Stimulated activated CD4-positive, alpha-beta T cell treated with anti-CD3 and anti-CD28 coated beads, Interleukin-12 subunit alpha, Interleukin-12 subunit beta, amount 100 ng/mL, for 24 hours (primary cell): Measurements from ENCODE around the gene FAM168B.

Experiments
- DNase-seq, 2 experiments: peaks; one replicate each; pipeline ENCODE4 v3.0.0-alpha.2; 2020; ENCODE audit warnings: low read depth in 2 of 2

FAM168B gene

DNA sequence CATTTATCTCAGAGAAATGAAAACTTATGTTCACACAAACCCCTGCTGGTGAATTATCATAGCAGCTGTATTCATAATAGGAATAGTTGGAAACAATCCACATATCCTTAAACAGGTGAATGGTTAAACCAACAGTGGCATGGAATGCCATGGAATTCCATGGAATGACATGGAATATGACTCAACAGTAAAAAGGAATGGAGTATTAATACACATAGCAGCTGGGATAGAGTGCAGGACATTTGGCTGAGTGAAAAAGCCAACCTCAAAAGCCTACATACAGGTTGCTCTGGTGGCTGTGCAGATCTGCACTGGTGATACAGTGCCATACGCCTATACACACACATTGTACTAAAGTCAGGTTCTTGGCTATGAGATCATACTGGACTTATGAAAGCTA, 69.5 kb downstream of the FAM168B start:
- DNase-seq, result no peak

- no peak for DNase-seq
Observed at GRCh38 chr2:131022731-131023130, 70.5 kb downstream of the FAM168B start.

- DNase-seq, result no peak
Observed at GRCh38 chr2:131016826-131017741, 76.2 kb downstream of the FAM168B start.

GRCh38 chr2:131015764-131016163, 77.5 kb downstream of the FAM168B start:
- DNase-seq, result no peak

GRCh38 chr2:131014141-131014540, 79.1 kb downstream of the FAM168B start:
- no peak for DNase-seq

GRCh38 chr2:131011486-131011885, 81.8 kb downstream of the FAM168B start:
- no peak for DNase-seq

DNA sequence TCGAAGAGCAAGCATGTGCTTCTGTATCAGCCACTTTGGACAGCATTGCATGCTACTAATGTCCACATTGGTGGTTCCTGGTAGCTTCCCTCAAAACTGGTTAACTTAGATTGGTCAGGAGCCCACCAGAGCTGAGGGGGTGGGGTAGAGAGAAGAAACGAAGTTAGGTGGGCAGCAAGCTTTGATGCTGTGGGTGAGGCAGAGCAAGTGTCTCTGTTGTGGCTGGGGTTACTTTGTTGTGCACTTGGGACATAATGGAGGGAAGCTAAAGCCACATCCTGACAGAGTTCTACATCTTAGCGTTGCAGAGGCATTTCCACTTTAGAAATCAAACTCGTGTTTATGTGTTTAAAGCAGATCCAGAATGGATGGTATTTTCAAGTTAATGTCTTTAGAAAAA, 82.7 kb downstream of the FAM168B start:
- no peak for DNase-seq

GRCh38 chr2:131009713-131010475, 83.4 kb downstream of the FAM168B start:
- no peak for DNase-seq

- DNase-seq, result no peak
Observed at GRCh38 chr2:131008967-131009366, 84.3 kb downstream of the FAM168B start.

DNA sequence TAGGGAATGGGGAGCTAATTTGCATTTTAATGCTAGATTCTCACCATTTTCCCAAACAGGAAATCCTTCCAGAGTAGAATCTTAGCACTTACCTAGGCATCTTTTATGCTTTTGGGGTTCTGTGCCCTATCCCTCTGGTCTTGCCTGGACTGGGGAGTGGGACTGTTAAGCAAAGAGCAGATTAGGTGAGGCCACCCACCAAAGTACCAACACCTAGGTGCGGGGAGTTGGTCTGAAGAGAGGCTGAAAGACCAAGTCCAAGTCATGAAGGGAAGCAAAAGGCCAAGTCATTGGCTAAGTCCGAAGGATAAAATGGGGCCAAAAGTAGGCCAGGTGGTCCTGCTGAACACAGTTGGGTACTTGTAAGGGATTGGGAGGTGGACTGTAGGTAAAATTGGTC, 86.7 kb downstream of the FAM168B start:
- no peak for DNase-seq

DNA sequence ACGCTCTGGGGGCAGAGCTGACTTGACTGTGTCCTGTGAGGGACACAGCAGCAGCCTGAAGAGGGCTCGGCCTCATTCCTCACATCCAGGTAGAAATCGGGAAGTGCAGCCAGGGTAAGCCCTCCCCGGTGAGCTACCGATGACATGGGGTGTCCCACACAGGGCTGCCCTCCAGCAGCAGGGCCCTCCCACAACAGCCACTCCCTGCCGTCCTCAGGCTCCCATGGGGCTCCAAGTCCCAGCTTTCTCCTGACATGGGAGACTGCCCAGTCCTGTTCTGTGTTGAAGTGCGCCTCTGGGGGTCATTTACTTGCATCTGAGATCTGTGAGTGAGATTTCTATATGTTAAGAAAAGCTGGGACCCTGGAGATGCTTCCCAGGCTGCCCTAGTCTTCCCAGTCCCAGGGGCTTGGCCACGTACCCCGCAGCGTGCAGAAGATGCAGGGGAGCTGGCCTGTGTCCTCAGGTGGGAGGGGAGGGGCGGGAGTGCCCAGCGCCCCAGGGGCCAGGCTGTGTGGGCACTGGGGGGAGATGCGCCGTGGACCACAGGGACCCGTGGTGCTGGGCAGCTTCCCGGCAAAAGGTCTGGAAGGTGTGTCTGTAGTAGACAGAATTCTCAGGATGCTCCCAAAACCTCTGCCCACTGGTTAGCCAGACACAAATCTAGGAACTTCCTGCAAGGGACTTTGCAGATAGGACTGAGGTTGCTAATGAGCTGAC, 87.9 kb downstream of the FAM168B start:
- no peak for DNase-seq

DNA sequence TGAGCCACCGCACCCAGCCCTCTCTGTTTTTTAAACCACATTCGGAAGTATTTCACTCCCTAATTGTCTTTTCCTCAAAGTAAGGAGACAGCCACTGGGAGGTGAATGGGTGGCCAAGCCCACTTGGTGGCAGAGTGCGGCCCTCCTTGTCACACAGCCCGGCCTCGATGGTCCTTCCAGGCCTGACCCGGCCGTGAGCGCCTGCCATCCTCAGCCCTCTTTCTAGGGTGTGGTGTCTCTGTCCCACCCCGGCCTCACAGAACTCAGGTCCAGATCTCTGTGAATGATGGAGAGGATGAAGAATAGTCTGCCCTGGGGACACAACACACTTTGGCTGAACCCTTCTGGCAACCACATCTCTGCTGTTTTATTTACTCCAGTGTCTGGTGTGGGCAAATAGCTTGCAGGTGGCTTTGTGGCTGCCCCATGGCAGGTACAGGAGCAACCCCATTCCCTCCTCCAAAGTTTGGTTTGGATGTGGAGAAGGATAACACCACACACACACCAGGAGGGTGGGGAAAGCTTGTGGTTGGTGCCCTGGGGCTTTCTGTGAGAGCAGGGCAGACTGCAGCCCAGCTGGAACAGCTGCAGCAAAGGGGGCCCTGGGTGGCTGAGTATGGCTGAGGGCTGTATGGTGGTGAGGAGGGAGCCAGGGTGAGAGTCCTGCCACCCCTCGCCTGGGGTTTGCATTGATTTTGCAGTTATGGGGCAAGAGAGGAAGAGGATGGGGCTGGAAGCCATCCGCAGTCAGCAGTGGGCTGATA, 88.6 kb downstream of the FAM168B start:
- DNase-seq, result no peak

- DNase-seq, result no peak
Observed at GRCh38 chr2:130998561-130998960, 94.7 kb downstream of the FAM168B start.
